NCI-H2227 (cell line): ENCODE measurements around the gene CHRDL2.
"Not testable (repeated sequence)": the region's sequence is repeated elsewhere in the genome, so short reads cannot be mapped to it uniquely, and the experiment has no call there.

ENCODE experiments used
- DNase-seq: peaks from one replicate; lab custom pipeline; 2025; ENCODE audit not compliant: unreplicated experiment; lab: John Stamatoyannopoulos, UW

Gene CHRDL2, protein sequence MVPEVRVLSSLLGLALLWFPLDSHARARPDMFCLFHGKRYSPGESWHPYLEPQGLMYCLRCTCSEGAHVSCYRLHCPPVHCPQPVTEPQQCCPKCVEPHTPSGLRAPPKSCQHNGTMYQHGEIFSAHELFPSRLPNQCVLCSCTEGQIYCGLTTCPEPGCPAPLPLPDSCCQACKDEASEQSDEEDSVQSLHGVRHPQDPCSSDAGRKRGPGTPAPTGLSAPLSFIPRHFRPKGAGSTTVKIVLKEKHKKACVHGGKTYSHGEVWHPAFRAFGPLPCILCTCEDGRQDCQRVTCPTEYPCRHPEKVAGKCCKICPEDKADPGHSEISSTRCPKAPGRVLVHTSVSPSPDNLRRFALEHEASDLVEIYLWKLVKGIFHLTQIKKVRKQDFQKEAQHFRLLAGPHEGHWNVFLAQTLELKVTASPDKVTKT

DNA sequence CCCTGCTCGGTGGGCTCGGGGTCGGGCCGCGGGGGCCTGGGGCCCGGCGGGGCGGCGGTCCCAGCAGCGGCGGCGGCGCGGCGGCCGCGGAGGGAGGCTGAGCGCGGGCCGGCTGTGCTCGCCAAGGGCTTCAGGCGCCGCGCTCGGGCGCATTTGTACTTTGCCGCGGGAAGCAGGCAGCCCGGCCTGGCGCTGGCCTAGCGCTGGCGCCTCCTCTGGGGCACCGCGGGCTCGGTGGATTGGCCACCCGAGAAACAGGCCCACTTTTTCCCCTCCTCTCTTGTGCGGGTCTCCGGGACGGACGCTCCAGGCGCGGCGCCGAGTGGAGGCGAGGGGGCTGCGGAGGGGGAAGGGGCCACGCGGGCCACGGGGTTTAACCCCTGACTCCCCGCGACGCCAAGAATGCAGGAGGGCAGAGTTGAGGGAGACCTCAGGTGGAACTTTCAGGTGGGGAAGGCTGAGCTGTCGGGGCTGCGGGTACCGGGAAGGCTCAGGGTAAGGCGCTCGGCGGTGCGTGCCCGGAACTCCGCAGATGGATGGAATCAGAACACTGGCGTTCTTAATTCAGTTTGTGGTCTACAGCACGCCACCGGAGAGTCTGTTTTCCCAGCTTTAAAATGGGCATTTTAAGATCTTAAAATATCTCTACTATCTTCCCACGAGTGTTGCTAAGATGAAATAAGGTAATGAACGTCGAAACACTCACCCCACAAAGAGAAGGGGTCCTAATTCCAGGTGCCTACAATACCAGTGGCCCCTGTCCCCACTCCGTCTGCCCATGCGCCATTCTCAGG is at the start of gene CHRDL2:
Gene CHRDL2, minus strand, starts transcription at position 126 of the 794 bp plus-strand sequence. CDS start 538 bp downstream, outside the sequence.
- peak; percentile 58 for DNase-seq

GRCh38 chr11:74780248-74781005 is 49.2 kb upstream of the CHRDL2 start:
- no peak for DNase-seq

GRCh38 chr11:74778581-74778980 is 47.4 kb upstream of the CHRDL2 start:
- DNase-seq: no peak

- DNase-seq: no peak
These were observed 46.7 kb upstream of the CHRDL2 start for GRCh38 chr11:74777877-74778276.

DNA sequence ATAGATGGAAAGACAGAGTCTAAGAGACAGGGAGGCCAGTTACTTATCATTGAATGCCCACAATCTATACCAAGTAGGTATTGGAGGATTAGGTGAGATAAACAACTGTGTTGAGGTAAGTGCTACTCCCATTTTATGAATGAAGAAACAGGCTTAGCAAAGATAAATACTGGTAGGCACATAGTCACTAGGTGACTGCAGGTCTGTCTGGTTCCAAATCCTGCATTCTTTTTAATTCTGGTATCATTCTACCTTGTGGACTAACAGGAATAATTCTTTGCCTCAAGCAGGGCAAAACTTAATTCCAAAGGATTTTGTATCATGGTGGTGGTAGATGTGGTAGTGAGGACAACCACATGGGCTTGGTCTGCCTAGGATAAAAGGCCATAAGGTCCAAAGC is 45.8 kb upstream of the CHRDL2 start:
- DNase-seq: no peak

- no peak for DNase-seq
These were observed 45.3 kb upstream of the CHRDL2 start for GRCh38 chr11:74776546-74776945.

- DNase-seq: no peak
These were observed 44.5 kb upstream of the CHRDL2 start for GRCh38 chr11:74775762-74776161.

- DNase-seq: no peak
These were observed 42.2 kb upstream of the CHRDL2 start for GRCh38 chr11:74773476-74773875.

GRCh38 chr11:74771139-74771538 is 39.9 kb upstream of the CHRDL2 start:
- DNase-seq: no peak

DNA sequence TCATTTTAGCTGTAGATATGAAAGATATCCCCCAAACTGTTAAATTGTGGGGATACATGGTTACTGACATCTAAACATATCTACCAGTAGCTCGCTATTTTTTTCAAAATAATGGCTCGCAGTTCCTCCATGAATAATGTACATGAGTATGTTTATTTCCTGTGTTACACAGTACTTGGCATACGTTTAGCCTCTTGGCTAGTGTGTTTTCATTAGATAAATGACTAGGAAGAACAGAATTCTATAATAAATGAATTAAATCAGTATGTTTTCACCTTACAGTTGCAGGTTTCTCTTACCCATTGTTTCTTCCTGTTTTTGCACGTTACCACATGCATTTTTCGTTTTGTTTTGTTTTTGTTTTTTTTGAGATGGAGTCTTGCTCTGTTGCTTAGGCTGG is 39.2 kb upstream of the CHRDL2 start:
- DNase-seq: no peak

DNA sequence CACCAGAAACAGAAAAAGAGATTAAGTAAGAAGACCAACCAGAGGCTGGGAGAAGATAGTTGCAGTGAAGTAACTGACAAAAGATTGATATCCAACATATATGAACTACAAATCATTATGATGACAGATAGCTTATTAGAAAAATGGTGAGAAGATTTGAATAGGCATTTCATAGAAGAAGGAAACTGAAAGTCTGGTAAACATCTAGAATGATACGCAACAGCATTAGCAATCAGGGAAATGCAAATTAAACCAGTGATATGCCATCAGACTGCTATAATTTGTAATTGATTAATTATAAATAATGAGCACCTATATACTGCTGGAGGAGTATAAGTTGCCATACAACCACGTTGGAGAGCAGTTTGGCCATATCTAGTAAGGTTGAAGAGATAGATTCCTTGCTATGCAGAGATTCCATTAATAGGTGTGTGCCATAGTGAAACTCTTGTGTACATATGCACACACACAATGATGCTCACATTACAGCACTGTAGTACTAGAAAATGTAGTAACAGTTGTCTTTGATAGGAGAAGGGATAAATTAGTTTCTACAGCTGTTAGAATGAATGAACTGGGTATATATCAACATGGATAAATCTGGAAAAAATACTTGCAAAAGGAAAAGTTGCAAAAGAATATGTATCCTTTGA is 38.0 kb upstream of the CHRDL2 start:
- no peak for DNase-seq

DNA sequence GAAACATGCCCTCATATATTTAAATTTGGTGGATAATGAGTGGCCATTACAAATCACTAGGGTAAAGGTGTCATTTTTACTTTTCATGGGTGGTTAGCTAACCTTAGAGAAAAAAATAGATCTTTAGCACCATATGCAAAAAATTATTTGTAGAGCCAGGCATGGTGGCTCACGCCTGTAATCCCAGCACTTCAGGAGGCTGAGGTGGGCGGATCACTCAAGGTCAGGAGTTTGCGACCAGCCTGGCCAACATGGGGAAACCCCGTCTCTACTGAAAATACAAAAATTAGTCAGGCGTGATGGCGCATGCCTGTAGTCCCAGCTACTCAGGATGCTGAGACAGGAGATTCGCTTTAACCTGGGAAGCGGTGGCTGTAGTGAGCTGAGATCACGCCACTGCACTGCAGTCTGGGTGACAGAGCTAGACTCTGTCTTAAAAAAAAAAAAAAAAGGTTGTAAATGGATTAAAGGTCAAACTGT is 37.0 kb upstream of the CHRDL2 start:
- not testable (repeated sequence) for DNase-seq

DNA sequence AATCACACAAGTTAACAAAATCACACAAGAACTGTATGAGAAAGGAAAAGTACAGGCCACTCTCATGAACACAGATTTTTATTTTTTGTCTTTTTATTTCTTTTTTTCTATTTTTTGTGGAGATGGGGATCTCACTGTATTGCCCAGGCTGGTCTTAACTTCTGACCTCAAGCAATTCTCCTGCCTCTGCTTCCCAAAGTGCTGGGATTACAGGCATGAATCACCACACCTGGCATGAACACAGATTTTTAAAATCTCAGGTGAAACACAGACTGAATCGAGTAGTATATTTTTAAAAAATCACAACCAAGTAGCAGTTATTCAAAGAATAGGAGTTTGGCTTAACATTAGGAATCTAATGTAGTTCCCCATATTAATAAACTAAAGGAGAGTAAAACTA is 35.7 kb upstream of the CHRDL2 start:
- DNase-seq: no peak

GRCh38 chr11:74756571-74756970 is 25.3 kb upstream of the CHRDL2 start:
- no peak for DNase-seq

GRCh38 chr11:74755395-74755995 is 24.3 kb upstream of the CHRDL2 start:
- no peak for DNase-seq

DNA sequence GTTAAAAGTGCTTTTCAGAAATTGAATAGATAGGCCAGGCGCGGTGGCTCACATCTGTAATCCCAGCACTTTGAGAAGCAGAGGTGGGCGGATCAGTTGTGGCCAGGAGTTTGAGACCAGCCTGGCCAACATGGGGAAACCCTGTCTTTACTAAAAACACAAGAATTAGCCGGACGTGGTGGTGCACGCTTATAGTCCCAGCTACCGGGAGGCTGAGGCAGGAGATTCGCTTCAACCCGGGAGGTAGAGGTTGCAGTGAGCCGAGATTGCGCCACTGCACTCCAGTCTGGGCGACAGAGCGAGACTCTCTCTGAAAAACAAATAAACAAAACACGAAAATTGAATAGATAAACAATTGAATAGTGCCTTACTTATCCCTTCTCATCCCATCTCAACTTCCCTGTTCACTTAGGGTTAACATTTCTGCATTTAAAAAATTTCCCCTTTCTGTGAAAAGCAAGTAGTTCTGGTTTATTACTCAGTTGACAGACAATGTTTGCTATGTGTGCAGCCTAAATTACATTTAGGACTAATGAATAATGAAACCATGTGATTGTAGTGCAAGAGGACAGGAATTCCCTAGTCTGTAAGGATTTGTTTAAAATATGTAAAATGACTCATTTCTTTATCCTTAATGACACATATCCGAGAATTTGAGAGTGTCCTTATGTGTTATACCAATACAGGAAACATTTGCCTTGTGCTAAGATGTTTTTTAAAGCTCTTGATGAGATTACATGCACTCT is 23.5 kb upstream of the CHRDL2 start:
- no peak for DNase-seq

DNA sequence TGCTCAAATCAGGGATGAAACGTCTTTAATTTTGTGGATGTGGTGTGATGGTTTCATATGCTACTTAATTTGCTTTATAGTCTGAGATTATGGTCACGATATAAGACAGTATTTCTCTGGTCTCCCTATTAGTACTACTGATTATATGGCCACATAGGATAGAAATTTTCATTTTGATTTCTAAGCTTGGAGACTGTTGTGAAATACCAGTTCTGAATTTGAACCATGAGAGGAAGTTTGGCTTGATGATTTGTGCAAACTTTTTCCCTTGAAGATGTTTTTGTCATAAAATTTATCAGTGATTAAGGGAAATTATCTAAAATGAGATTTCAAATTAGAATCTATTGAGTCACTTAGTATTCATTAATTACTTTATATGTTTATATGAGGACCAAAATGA is 20.1 kb upstream of the CHRDL2 start:
- no peak for DNase-seq

DNA sequence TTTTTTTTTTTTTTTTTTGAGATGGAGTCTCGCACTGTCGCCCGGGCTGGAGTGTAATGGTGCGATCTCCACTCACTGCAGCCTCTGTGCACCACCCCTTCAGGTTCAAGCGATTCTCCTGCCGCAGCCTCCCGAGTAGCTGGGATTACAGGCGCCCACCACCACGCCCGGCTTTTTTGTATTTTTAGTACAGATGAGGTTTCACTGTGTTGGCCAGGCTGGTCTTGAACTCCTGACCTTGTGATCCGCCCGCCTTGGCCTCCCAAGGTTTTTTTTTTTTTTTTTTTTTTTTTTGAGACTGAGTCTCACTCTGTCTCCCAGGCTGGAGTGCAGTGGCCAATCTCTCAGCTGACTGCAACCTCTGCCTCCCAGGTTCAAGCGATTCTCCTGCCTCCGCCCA is 19.4 kb upstream of the CHRDL2 start:
- DNase-seq: not testable (repeated sequence)

DNA sequence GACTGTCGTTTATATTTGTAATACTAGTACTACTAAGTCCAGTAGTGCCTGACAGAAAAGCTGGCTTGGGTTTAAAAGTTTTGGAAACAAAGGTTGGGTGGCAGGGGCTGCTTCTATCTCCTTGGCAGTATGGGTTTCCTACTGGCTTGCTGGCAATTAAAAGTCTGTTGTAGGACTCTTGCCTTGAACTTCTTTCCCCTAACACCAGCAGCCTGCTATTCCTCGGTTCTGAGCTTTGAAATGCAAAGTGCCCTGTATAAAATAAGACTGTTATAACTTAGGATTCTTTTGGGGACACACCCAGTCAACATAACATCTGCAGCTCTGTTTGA is 18.7 kb upstream of the CHRDL2 start:
- DNase-seq: no peak
